PFSK-1 (cell line): ENCODE measurements around the gene KCNQ5.

Experiments used
- FOXP2 ChIP-seq: optimal IDR thresholded peaks from 2 replicates; pipeline ENCODE3; 2011; ENCODE audit warnings: borderline replicate concordance, control low read depth, inconsistent platforms; ENCODE audit not compliant: insufficient read depth; ENCODE audit errors: extremely low read length, extremely low read depth
- POLR2AphosphoS5 ChIP-seq: IDR thresholded peaks from 2 replicates; pipeline ENCODE4 v1.6.1; 2012; ENCODE audit warnings: low read depth, mild to moderate bottlenecking, control low read depth, low read length, moderate library complexity
- REST ChIP-seq, 2 experiments: IDR thresholded peaks; 2 replicates each; pipeline versions ENCODE4 v1.6.1 to v1.8.0; 2011 to 2012; ENCODE audit warnings: low read depth in 2 of 2, low read length in 2 of 2, control low read depth in 1 of 2, inconsistent platforms in 1 of 2, mild to moderate bottlenecking in 1 of 2, moderate library complexity in 1 of 2; ENCODE audit not compliant: insufficient read depth in 1 of 2
- SIN3A ChIP-seq: IDR thresholded peaks from 2 replicates; pipeline ENCODE4 v1.6.1; 2012; ENCODE audit warnings: mild to moderate bottlenecking, low read length, moderate library complexity, borderline replicate concordance; ENCODE audit not compliant: insufficient read depth
- TAF1 ChIP-seq: IDR thresholded peaks from 2 replicates; pipeline ENCODE4 v1.6.1; 2012; ENCODE audit warnings: low read length, control low read depth, borderline replicate concordance; ENCODE audit not compliant: insufficient read depth

The KCNQ5 gene

GRCh38 chr6:73004861-73005260, 383.0 kb downstream of the KCNQ5 start:
- TF ChIP-seq FOXP2 (no peak), SIN3A (no peak), REST (IDR thresholded peaks at IDR 0.05; ENCODE audit: insufficient read depth in 1 of 2, low read depth in 2 of 2, low read length in 2 of 2) (no peak), TAF1 (no peak), POLR2AphosphoS5 (no peak)

GRCh38 chr6:73006146-73006545, 384.3 kb downstream of the KCNQ5 start:
- TF ChIP-seq TAF1 (no peak), SIN3A (no peak), POLR2AphosphoS5 (no peak), FOXP2 (no peak), REST (IDR thresholded peaks at IDR 0.05; ENCODE audit: insufficient read depth in 1 of 2, low read depth in 2 of 2, low read length in 2 of 2) (no peak)

GRCh38 chr6:73011945-73012344, 390.1 kb downstream of the KCNQ5 start:
- no peak for TF ChIP-seq FOXP2
- TF ChIP-seq REST (IDR thresholded peaks at IDR 0.05; ENCODE audit: insufficient read depth in 1 of 2, low read depth in 2 of 2, low read length in 2 of 2) = no peak
- TF ChIP-seq SIN3A = no peak
- no peak for TF ChIP-seq TAF1
- no peak for TF ChIP-seq POLR2AphosphoS5

- no peak for TF ChIP-seq REST (IDR thresholded peaks at IDR 0.05; ENCODE audit: insufficient read depth in 1 of 2, low read depth in 2 of 2, low read length in 2 of 2)
- no peak for TF ChIP-seq SIN3A
Observed at GRCh38 chr6:73017476-73017875, 395.6 kb downstream of the KCNQ5 start.

- no peak for TF ChIP-seq SIN3A
- TF ChIP-seq TAF1 = no peak
- TF ChIP-seq FOXP2 = no peak
- no peak for TF ChIP-seq POLR2AphosphoS5
- no peak for TF ChIP-seq REST (IDR thresholded peaks at IDR 0.05; ENCODE audit: insufficient read depth in 1 of 2, low read depth in 2 of 2, low read length in 2 of 2)
Observed at GRCh38 chr6:73024598-73024997, 402.7 kb downstream of the KCNQ5 start.
